ENCODE data around the gene TMEM181.

GRCh38 chr6:158519761-158520160, 40.1 kb upstream of the TMEM181 start:
- TF ChIP-seq POLR2A (IDR thresholded peaks at IDR 0.05) (no peak), CTCF (IDR thresholded peaks at IDR 0.05) (no peak)
